Measurements from ENCODE around the gene WWTR1.

The WWTR1 gene

GRCh38 chr3:149566292-149566975 lies 91.4 kb downstream of the WWTR1 start:
- DNase-seq (ENCODE audit: low read depth) = no peak

GRCh38 chr3:149564079-149564478 lies 93.7 kb downstream of the WWTR1 start:
- no peak for DNase-seq (ENCODE audit: low read depth)

- DNase-seq (ENCODE audit: low read depth) = no peak
Measured at GRCh38 chr3:149563114-149563513, 94.7 kb downstream of the WWTR1 start.

GRCh38 chr3:149560617-149561016 lies 97.2 kb downstream of the WWTR1 start:
- no peak for DNase-seq (ENCODE audit: low read depth)

- no peak for DNase-seq (ENCODE audit: low read depth)
Measured at GRCh38 chr3:149560001-149560400, 97.8 kb downstream of the WWTR1 start.

- no peak for DNase-seq (ENCODE audit: low read depth)
Measured at GRCh38 chr3:149559525-149559924, 98.3 kb downstream of the WWTR1 start.

- DNase-seq (ENCODE audit: low read depth) = no peak
Measured at GRCh38 chr3:149555927-149556326, 101.9 kb downstream of the WWTR1 start.

GRCh38 chr3:149554826-149555225 lies 103.0 kb downstream of the WWTR1 start:
- DNase-seq (ENCODE audit: low read depth) = no peak

- no peak for DNase-seq (ENCODE audit: low read depth)
Measured at GRCh38 chr3:149553781-149554451, 103.9 kb downstream of the WWTR1 start.

- DNase-seq (ENCODE audit: low read depth) = no peak
Measured at GRCh38 chr3:149552700-149553099, 105.1 kb downstream of the WWTR1 start.

- no peak for DNase-seq (ENCODE audit: low read depth)
Measured at GRCh38 chr3:149551500-149551899, 106.3 kb downstream of the WWTR1 start.

GRCh38 chr3:149548669-149549065 lies 109.2 kb downstream of the WWTR1 start:
- DNase-seq (ENCODE audit: low read depth) = no peak

- no peak for DNase-seq (ENCODE audit: low read depth)
Measured at GRCh38 chr3:149547954-149548668, 109.7 kb downstream of the WWTR1 start.

GRCh38 chr3:149547413-149547812 lies 110.4 kb downstream of the WWTR1 start:
- no peak for DNase-seq (ENCODE audit: low read depth)

- no peak for DNase-seq (ENCODE audit: low read depth)
Measured at GRCh38 chr3:149545049-149545448, 112.8 kb downstream of the WWTR1 start.

GRCh38 chr3:149542375-149543312 lies 115.2 kb downstream of the WWTR1 start:
- DNase-seq (ENCODE audit: low read depth) = no peak

GRCh38 chr3:149541091-149541491 lies 116.7 kb downstream of the WWTR1 start:
- DNase-seq (ENCODE audit: low read depth) = no peak

GRCh38 chr3:149538371-149538770 lies 119.5 kb downstream of the WWTR1 start:
- no peak for DNase-seq (ENCODE audit: low read depth)

GRCh38 chr3:149536429-149536828 lies 121.4 kb downstream of the WWTR1 start:
- no peak for DNase-seq (ENCODE audit: low read depth)

- no peak for DNase-seq (ENCODE audit: low read depth)
Measured at GRCh38 chr3:149535333-149535685, 122.5 kb downstream of the WWTR1 start.

- DNase-seq (ENCODE audit: low read depth) = no peak
Measured at GRCh38 chr3:149534671-149535332, 123.0 kb downstream of the WWTR1 start.

- DNase-seq (ENCODE audit: low read depth) = no peak
Measured at GRCh38 chr3:149534082-149534481, 123.7 kb downstream of the WWTR1 start.

Measured in stimulated activated CD8-positive, alpha-beta memory T cell treated with anti-CD3 and anti-CD28 coated beads, Interleukin-7, amount 100 ng/mL, for 24 hours (primary cell).